Measurements from ENCODE around the gene QSOX1.

QSOX1 gene

GRCh38 chr1:180137776-180138175, 16.9 kb upstream of the QSOX1 start:
- Mint-ChIP-seq H3K27me3 (peaks cover 19% of the 10 kb centered on the region), H3K4me3 (no peak overlapping the region), H3K27ac (no peak overlapping the region), H3K9me3 (peaks cover 0 to 11% of the 10 kb centered on the region in 2 donors), H3K4me1 (no peaks in the 10 kb centered on the region)
- no peak for ATAC-seq
- no peak for DNase-seq

GRCh38 chr1:180141381-180141934, 13.2 kb upstream of the QSOX1 start:
- DNase-seq: no peak

GRCh38 chr1:180143359-180143758, 11.3 kb upstream of the QSOX1 start:
- Mint-ChIP-seq H3K27me3 (no peaks in the 10 kb centered on the region), H3K4me1 (no peaks in the 10 kb centered on the region), H3K4me3 (no peak overlapping the region), H3K27ac (no peak overlapping the region), H3K9me3 (no peaks in the 10 kb centered on the region)
- no peak for DNase-seq
- no peak for ATAC-seq

More at GRCh38 chr1:180141381-180141934, 13.2 kb upstream of the QSOX1 start:
- no peak overlapping the region for H3K27ac Mint-ChIP-seq
- no peak for ATAC-seq
- H3K27me3 Mint-ChIP-seq: peaks cover 8% of the 10 kb centered on the region
- peaks cover 0 to 6% of the 10 kb centered on the region in 2 donors for H3K9me3 Mint-ChIP-seq
- no peak overlapping the region for H3K4me3 Mint-ChIP-seq
- no peaks in the 10 kb centered on the region for H3K4me1 Mint-ChIP-seq

GRCh38 chr1:180144659-180145357, 9.9 kb upstream of the QSOX1 start:
- Mint-ChIP-seq H3K27me3 (no peaks in the 10 kb centered on the region), H3K9me3 (no peaks in the 10 kb centered on the region), H3K4me3 (no peak overlapping the region), H3K27ac (no peak overlapping the region), H3K4me1 (no peaks in the 10 kb centered on the region)
- no peak for ATAC-seq
- DNase-seq: no peak

- Mint-ChIP-seq H3K27ac (no peak overlapping the region), H3K27me3 (no peaks in the 10 kb centered on the region), H3K4me3 (no peak overlapping the region), H3K4me1 (no peaks in the 10 kb centered on the region), H3K9me3 (no peaks in the 10 kb centered on the region)
- ATAC-seq (no peak), DNase-seq (no peak)
Measured at GRCh38 chr1:180145446-180145845, 9.2 kb upstream of the QSOX1 start.

- Mint-ChIP-seq H3K27me3 (no peaks in the 10 kb centered on the region), H3K4me3 (no peak overlapping the region), H3K4me1 (peaks cover 21% of the 10 kb centered on the region), H3K27ac (no peak overlapping the region), H3K9me3 (no peaks in the 10 kb centered on the region)
- DNase-seq (no peak), ATAC-seq (no peak)
Measured at GRCh38 chr1:180150982-180151381, 3.7 kb upstream of the QSOX1 start.

GRCh38 chr1:180151508-180151907, 3.2 kb upstream of the QSOX1 start:
- Mint-ChIP-seq H3K27me3 (no peaks in the 10 kb centered on the region), H3K4me1 (peaks cover 26% of the 10 kb centered on the region), H3K4me3 (no peak overlapping the region), H3K9me3 (no peaks in the 10 kb centered on the region), H3K27ac (no peak overlapping the region)
- DNase-seq (no peak), ATAC-seq (no peak)

GRCh38 chr1:180152588-180152987, 2.1 kb upstream of the QSOX1 start:
- no peak overlapping the region for H3K4me3 Mint-ChIP-seq
- no peak for DNase-seq
- no peak for ATAC-seq
- peaks cover 36% of the 10 kb centered on the region for H3K4me1 Mint-ChIP-seq
- H3K27me3 Mint-ChIP-seq: no peaks in the 10 kb centered on the region
- no peak overlapping the region for H3K27ac Mint-ChIP-seq
- no peaks in the 10 kb centered on the region for H3K9me3 Mint-ChIP-seq

- Mint-ChIP-seq H3K27me3 (no peaks in the 10 kb centered on the region), H3K4me3 (no peak overlapping the region), H3K4me1 (peaks cover 38% of the 10 kb centered on the region), H3K27ac (no peak overlapping the region), H3K9me3 (no peaks in the 10 kb centered on the region)
- ATAC-seq (no peak), DNase-seq (no peak)
Measured at GRCh38 chr1:180153032-180153431, 1.6 kb upstream of the QSOX1 start.

GRCh38 chr1:180154003-180154324, 705 bp upstream of the QSOX1 start:
- DNase-seq (no peak), ATAC-seq (no peak)
- peak overlapping the region; percentile 87 to 91 for H3K4me3 Mint-ChIP-seq
- no peaks in the 10 kb centered on the region for H3K9me3 Mint-ChIP-seq
- peak overlapping the region; percentile 91 to 92 for H3K27ac Mint-ChIP-seq
- peaks cover 45% of the 10 kb centered on the region for H3K4me1 Mint-ChIP-seq
- H3K27me3 Mint-ChIP-seq: no peaks in the 10 kb centered on the region

- Mint-ChIP-seq H3K27me3 (no peaks in the 10 kb centered on the region), H3K27ac (peak overlapping the region; percentile 93 to 98), H3K9me3 (no peaks in the 10 kb centered on the region), H3K4me3 (peak overlapping the region; percentile 84 to 99), H3K4me1 (peaks cover 56% of the 10 kb centered on the region)
- peak; percentile 4 for ATAC-seq
- DNase-seq: peak; percentile 24
Measured at GRCh38 chr1:180155182-180155682, 563 bp downstream of the QSOX1 start.

- ATAC-seq: no peak
- Mint-ChIP-seq H3K27me3 (no peaks in the 10 kb centered on the region), H3K4me1 (peaks cover 56% of the 10 kb centered on the region), H3K9me3 (no peaks in the 10 kb centered on the region), H3K27ac (no peak overlapping the region), H3K4me3 (peak overlapping the region; percentile 16 to 84)
- no peak for DNase-seq
Measured at GRCh38 chr1:180156201-180156600, 1.5 kb downstream of the QSOX1 start.

- ATAC-seq (no peak), DNase-seq (no peak)
- H3K4me3 Mint-ChIP-seq: no peak overlapping the region
- peaks cover 56% of the 10 kb centered on the region for H3K4me1 Mint-ChIP-seq
- H3K9me3 Mint-ChIP-seq: no peaks in the 10 kb centered on the region
- no peaks in the 10 kb centered on the region for H3K27me3 Mint-ChIP-seq
- no peak overlapping the region for H3K27ac Mint-ChIP-seq
Measured at GRCh38 chr1:180156631-180157091, 2.0 kb downstream of the QSOX1 start.

- Mint-ChIP-seq H3K27me3 (no peaks in the 10 kb centered on the region), H3K4me1 (peaks cover 56% of the 10 kb centered on the region), H3K9me3 (no peaks in the 10 kb centered on the region), H3K27ac (no peak overlapping the region), H3K4me3 (no peak overlapping the region)
- DNase-seq: no peak
- ATAC-seq: no peak
Measured at GRCh38 chr1:180157108-180157507, 2.4 kb downstream of the QSOX1 start.

GRCh38 chr1:180157576-180158057, 2.9 kb downstream of the QSOX1 start:
- H3K27me3 Mint-ChIP-seq: no peaks in the 10 kb centered on the region
- DNase-seq (no peak), ATAC-seq (no peak)
- H3K4me3 Mint-ChIP-seq: no peak overlapping the region
- H3K27ac Mint-ChIP-seq: no peak overlapping the region
- peaks cover 56% of the 10 kb centered on the region for H3K4me1 Mint-ChIP-seq
- H3K9me3 Mint-ChIP-seq: no peaks in the 10 kb centered on the region

Measured in stimulated activated naive CD8-positive, alpha-beta T cell treated with anti-CD3 and anti-CD28 coated beads, Interleukin-15, amount 100 ng/mL, for 72 hours (primary cell).